ENCODE results near the gene NELFCD.
"Not testable (repeated sequence)": the region's sequence is repeated elsewhere in the genome, so short reads cannot be mapped to it uniquely, and the experiment has no call there.

NELFCD gene

DNA sequence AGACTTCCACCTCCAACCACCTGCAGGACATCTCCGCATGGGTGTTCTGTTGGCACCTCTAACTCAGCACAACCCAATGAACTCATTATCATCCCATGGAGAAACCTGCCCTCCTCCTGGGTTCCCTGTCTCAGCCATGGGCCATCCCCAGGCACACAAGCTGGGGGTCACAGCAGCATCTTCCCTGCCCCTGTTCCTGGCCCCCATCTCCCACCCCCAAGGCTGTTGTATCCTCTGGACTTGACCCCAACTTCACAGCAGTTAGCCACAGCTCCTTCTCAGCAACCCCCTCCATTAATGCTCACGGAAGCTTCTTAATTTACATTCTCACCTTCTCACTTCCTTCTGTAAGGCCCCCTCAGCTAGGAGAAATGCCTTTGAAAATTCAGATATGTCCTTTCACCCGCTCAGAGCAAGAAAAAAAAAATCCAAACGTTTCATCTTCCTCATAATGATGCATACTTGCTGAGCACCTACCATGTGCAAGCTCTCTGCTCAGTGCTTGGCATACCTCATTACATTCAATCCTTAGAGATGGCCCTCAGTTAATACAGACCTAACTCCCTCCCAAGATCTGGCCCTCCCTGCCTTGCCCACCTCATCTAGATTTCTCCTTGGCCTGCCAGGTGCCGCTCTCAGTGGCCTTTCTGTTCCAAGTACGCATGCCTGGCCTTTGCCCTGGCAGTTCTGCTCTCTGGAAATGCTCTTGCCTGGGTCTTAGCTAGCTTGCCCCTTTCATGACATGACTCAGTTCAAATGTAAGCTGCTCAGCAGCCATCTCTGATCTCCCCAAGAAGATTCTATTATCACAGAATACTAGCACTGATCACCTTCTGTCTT is 2.5 kb upstream of the NELFCD start:
- Histone ChIP-seq H4K12ac (ENCODE audit: low read depth, low read length) (no peak overlapping the region), H3K18ac (ENCODE audit: low read length) (no peak overlapping the region), H3K4me2 (ENCODE audit: low read length) (no peak overlapping the region), H3K4me1 (ENCODE audit: control insufficient read depth in 1 of 2, insufficient read depth in 2 of 2, low read length in 2 of 2) (peaks cover 0 to 2% of the 10 kb centered on the region in 2 experiments), H3K36me3 (ENCODE audit: control insufficient read depth in 1 of 2, insufficient read depth in 2 of 2, low read length in 2 of 2) (no peaks in the 10 kb centered on the region), H3K27ac (ENCODE audit: low read depth, low read length) (no peak overlapping the region), H3K79me2 (ENCODE audit: control insufficient read depth, insufficient read depth, low read length, poor library complexity) (peaks cover 6% of the 10 kb centered on the region), H2BK12ac (ENCODE audit: low read length) (no peak overlapping the region), H3K9me3 (ENCODE audit: insufficient read depth, low read depth, low read length) (peaks cover 2% of the 10 kb centered on the region), H3K4me3 (ENCODE audit: low read depth, low read length) (no peak overlapping the region), H3K27me3 (ENCODE audit: insufficient read depth, low read length) (no peaks in the 10 kb centered on the region), H2BK120ac (ENCODE audit: insufficient read depth, low read length, poor library complexity) (no peak overlapping the region), H3K14ac (ENCODE audit: low read length) (no peak overlapping the region), H2AK5ac (ENCODE audit: low read length) (no peak overlapping the region), H3K23ac (ENCODE audit: low read length) (no peak overlapping the region), H4K91ac (ENCODE audit: low read depth, low read length) (no peak overlapping the region), H4K8ac (ENCODE audit: low read depth, low read length) (no peak overlapping the region), H3K4ac (ENCODE audit: low read depth, low read length) (no peak overlapping the region), H3K79me1 (ENCODE audit: low read length) (peaks cover 9% of the 10 kb centered on the region), H2BK5ac (ENCODE audit: low read depth, low read length, poor library complexity) (no peak overlapping the region), H3K9ac (ENCODE audit: low read length) (no peak overlapping the region), H2AFZ (ENCODE audit: insufficient read depth, low read length, poor library complexity) (no peak overlapping the region)
- DNase-seq = no peak
- WGBS (ENCODE audit: extremely low coverage, insufficient coverage, insufficient read length) = no CpG with 5 or more reads among the region's 6 CpGs

DNA sequence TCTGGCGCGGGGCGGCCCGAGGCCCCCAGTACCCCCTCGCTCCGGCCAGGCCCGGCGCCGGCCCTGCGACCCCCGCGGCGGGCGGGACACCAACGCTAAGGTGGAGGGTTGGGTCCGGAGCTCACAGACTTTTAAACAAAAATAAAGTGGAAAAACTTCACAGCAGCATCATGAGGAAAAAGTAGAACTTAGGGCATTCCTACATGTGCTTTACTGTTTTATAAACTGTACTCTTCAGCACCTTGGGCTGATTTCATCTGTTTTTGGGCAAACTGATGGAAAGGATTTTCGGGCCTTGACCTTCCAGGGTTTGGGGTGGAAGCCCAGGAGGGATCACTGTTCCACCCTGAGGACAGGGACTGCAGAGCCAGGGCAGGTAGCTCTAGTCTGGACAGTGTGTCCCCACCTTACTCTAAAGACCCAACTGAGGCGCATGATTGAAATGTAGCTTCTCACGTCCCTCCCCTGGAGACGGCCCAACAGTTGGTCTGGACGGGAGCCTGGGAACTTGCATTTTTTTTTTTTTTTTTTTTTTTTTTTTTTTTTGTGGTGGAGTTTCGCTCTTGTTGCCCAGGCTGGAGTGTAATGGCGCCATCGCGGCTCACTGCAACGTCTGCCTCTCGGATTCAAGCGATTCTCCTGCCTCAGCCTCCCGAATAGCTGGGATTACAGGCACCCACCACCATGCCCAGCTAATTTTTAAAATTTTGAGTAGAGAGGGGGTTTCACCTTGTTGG is 740 bp downstream of the NELFCD start:
- Histone ChIP-seq H3K79me2 (ENCODE audit: control insufficient read depth, insufficient read depth, low read length, poor library complexity) (peaks cover 6% of the 10 kb centered on the region), H3K14ac (ENCODE audit: low read length) (peak overlapping the region; percentile 53), H3K4me2 (ENCODE audit: low read length) (peak overlapping the region; percentile 99), H3K79me1 (ENCODE audit: low read length) (peaks cover 9% of the 10 kb centered on the region), H2AK5ac (ENCODE audit: low read length) (no peak overlapping the region), H3K18ac (ENCODE audit: low read length) (peak overlapping the region; percentile 25), H3K9me3 (ENCODE audit: insufficient read depth, low read depth, low read length) (peaks cover 2% of the 10 kb centered on the region), H2BK120ac (ENCODE audit: insufficient read depth, low read length, poor library complexity) (peak overlapping the region; percentile 14), H3K27ac (ENCODE audit: low read depth, low read length) (no peak overlapping the region), H3K9ac (ENCODE audit: low read length) (peak overlapping the region; percentile 85), H3K4me3 (ENCODE audit: low read depth, low read length) (peak overlapping the region; percentile 86), H3K4me1 (ENCODE audit: control insufficient read depth in 1 of 2, insufficient read depth in 2 of 2, low read length in 2 of 2) (peaks cover 6 to 13% of the 10 kb centered on the region in 2 experiments), H2BK12ac (ENCODE audit: low read length) (no peak overlapping the region), H3K23ac (ENCODE audit: low read length) (no peak overlapping the region), H2BK5ac (ENCODE audit: low read depth, low read length, poor library complexity) (peak overlapping the region; percentile 52), H3K36me3 (ENCODE audit: control insufficient read depth in 1 of 2, insufficient read depth in 2 of 2, low read length in 2 of 2) (no peaks in the 10 kb centered on the region), H4K8ac (ENCODE audit: low read depth, low read length) (peak overlapping the region; percentile 99), H3K27me3 (ENCODE audit: insufficient read depth, low read length) (no peaks in the 10 kb centered on the region), H4K91ac (ENCODE audit: low read depth, low read length) (peak overlapping the region; percentile 99), H2AFZ (ENCODE audit: insufficient read depth, low read length, poor library complexity) (no peak overlapping the region), H3K4ac (ENCODE audit: low read depth, low read length) (peak overlapping the region; percentile 37), H4K12ac (ENCODE audit: low read depth, low read length) (peak overlapping the region; percentile 13)
- WGBS (ENCODE audit: extremely low coverage, insufficient coverage, insufficient read length) = no CpG with 5 or more reads among the region's 29 CpGs
- DNase-seq = peak in 1 of 2 donors; percentile 38

DNA sequence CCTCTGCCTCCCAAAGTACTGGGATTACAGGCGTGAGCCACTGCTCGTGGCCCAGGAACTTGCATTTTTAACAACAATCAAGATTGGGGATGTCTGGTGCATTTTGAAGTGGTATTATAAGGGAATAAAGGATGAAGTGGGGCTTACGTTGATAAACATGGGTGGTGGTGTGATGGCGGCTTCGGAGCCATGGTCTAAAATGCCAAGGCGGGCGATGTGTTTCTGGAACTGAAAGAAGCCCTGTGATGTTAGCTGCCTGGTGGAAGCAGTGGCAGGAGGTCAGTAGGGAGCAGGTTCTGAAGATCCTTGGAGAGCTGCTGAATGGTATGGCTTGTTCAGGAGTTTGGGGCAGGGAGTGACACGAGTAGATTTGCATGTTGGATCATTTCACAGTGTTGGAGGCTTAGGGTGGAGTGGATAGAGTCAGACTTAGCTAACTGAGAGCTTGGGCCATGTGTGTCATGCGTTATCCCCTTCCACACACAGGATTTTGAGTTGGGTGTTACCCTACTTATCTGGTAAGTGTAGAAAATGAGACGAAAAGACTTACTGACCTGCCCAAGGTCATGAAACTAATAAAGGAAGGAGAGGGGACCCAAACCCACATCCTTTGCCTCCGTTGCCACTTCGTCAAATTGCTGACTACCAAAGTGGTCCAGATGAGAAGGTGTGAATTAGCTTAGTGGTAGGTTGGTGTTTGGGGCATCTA is 1.5 kb downstream of the NELFCD start:
- Histone ChIP-seq H3K4me3 (ENCODE audit: low read depth, low read length) (no peak overlapping the region), H2AK5ac (ENCODE audit: low read length) (no peak overlapping the region), H3K14ac (ENCODE audit: low read length) (no peak overlapping the region), H3K18ac (ENCODE audit: low read length) (no peak overlapping the region), H3K79me2 (ENCODE audit: control insufficient read depth, insufficient read depth, low read length, poor library complexity) (peaks cover 6% of the 10 kb centered on the region), H3K4ac (ENCODE audit: low read depth, low read length) (no peak overlapping the region), H4K12ac (ENCODE audit: low read depth, low read length) (no peak overlapping the region), H3K4me2 (ENCODE audit: low read length) (peak overlapping the region; percentile 11), H2BK12ac (ENCODE audit: low read length) (no peak overlapping the region), H4K8ac (ENCODE audit: low read depth, low read length) (no peak overlapping the region), H2BK120ac (ENCODE audit: insufficient read depth, low read length, poor library complexity) (no peak overlapping the region), H4K91ac (ENCODE audit: low read depth, low read length) (no peak overlapping the region), H3K23ac (ENCODE audit: low read length) (no peak overlapping the region), H3K9me3 (ENCODE audit: insufficient read depth, low read depth, low read length) (peaks cover 2% of the 10 kb centered on the region), H2AFZ (ENCODE audit: insufficient read depth, low read length, poor library complexity) (no peak overlapping the region), H3K4me1 (ENCODE audit: control insufficient read depth in 1 of 2, insufficient read depth in 2 of 2, low read length in 2 of 2) (peaks cover 6 to 13% of the 10 kb centered on the region in 2 experiments), H3K27me3 (ENCODE audit: insufficient read depth, low read length) (no peaks in the 10 kb centered on the region), H3K36me3 (ENCODE audit: control insufficient read depth in 1 of 2, insufficient read depth in 2 of 2, low read length in 2 of 2) (peaks cover 3% of the 10 kb centered on the region in 2 experiments), H3K79me1 (ENCODE audit: low read length) (peaks cover 9% of the 10 kb centered on the region), H3K27ac (ENCODE audit: low read depth, low read length) (no peak overlapping the region), H2BK5ac (ENCODE audit: low read depth, low read length, poor library complexity) (no peak overlapping the region), H3K9ac (ENCODE audit: low read length) (no peak overlapping the region)
- WGBS (ENCODE audit: extremely low coverage, insufficient coverage, insufficient read length) = 100% methylated on average over 1 of the region's 12 CpGs
- DNase-seq = no peak

DNA sequence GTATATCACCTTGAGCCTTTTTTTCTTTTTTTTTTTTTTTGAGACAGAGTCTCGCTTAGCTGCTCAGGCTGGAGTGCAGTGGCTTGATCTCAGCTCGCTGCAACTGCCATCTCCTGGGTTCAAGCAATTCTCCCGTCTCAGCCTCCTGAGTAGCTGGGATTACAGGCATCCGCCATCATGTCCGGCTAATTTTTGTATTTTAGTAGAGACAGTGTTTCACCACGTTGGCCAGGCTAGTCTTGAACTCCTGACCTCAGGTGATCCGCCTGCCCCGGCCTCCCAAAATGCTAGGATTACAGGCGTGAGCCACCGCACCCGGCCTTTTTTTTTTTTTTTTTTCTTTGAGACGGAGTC is 2.0 kb downstream of the NELFCD start:
- H3K18ac ChIP-seq (ENCODE audit: low read length); H3K79me2 ChIP-seq (ENCODE audit: control insufficient read depth, insufficient read depth, low read length, poor library complexity); H2BK120ac ChIP-seq (ENCODE audit: insufficient read depth, low read length, poor library complexity); H3K23ac ChIP-seq (ENCODE audit: low read length); H4K8ac ChIP-seq (ENCODE audit: low read depth, low read length); H3K27me3 ChIP-seq (ENCODE audit: insufficient read depth, low read length); H3K4me3 ChIP-seq (ENCODE audit: low read depth, low read length); H3K9ac ChIP-seq (ENCODE audit: low read length); H2AK5ac ChIP-seq (ENCODE audit: low read length); H3K79me1 ChIP-seq (ENCODE audit: low read length); H4K91ac ChIP-seq (ENCODE audit: low read depth, low read length); H3K4ac ChIP-seq (ENCODE audit: low read depth, low read length); H3K36me3 ChIP-seq (ENCODE audit: control insufficient read depth in 1 of 2, insufficient read depth in 2 of 2, low read length in 2 of 2); DNase-seq; H3K9me3 ChIP-seq (ENCODE audit: insufficient read depth, low read depth, low read length); H3K14ac ChIP-seq (ENCODE audit: low read length); H3K4me2 ChIP-seq (ENCODE audit: low read length); H4K12ac ChIP-seq (ENCODE audit: low read depth, low read length); H2BK5ac ChIP-seq (ENCODE audit: low read depth, low read length, poor library complexity); H2AFZ ChIP-seq (ENCODE audit: insufficient read depth, low read length, poor library complexity); H2BK12ac ChIP-seq (ENCODE audit: low read length); H3K27ac ChIP-seq (ENCODE audit: low read depth, low read length): not testable (repeated sequence)
- WGBS (ENCODE audit: extremely low coverage, insufficient coverage, insufficient read length) = no CpG with 5 or more reads among the region's 12 CpGs
- peaks cover 6 to 13% of the 10 kb centered on the region in 2 experiments for H3K4me1 ChIP-seq (ENCODE audit: control insufficient read depth in 1 of 2, insufficient read depth in 2 of 2, low read length in 2 of 2)

Data from trophoblast cell (in vitro differentiated cells and primary cell).